IMR-90 (cell line): ENCODE data around the gene DMRT1. TPM values are rescaled to one million over a fixed set of nuclear protein-coding genes. Genes with fewer than 3 reads are reported as not detected.

Experiments
- ATAC-seq: fragments of 200-7000 bp; cut with Tn5 transposase; 2 replicates; pipeline ENCODE4 v1.9.1; 2020; ENCODE audit warnings: low read depth, mild to moderate bottlenecking, moderate library complexity
- BruUV-seq: library from RNA; stranded (reverse); fragments of 400-500 nt; replicated peaks from 2 replicates; lab custom pipeline; 2021; lab: Mats Ljungman, UMichigan
- CTCF ChIA-PET: fragments of 300-600 bp; formaldehyde crosslinking; extraction: SDS; loops from one replicate; lab custom pipeline; 2021; ENCODE audit warnings: antibody characterized with exemption; lab: Yijun Ruan, JAX
- POLR2A ChIA-PET: fragments of 300-600 bp; sonication (Branson Sonifier 250); formaldehyde crosslinking; loops from one replicate; lab custom pipeline; 2022; ENCODE audit warnings: antibody characterized with exemption; ENCODE audit not compliant: unreplicated experiment; lab: Charles Lee
- DNase-seq: peaks from one replicate; pipeline ENCODE4 v3.0.0; 2013
- H2AFZ ChIP-seq: replicated peaks from 2 replicates; pipeline ENCODE3; 2013; ENCODE audit warnings: low read length, mild to moderate bottlenecking; ENCODE audit not compliant: poor library complexity
- H2AK5ac ChIP-seq: 2 replicates; pipeline ENCODE4 v1.6.1; 2013; ENCODE audit warnings: low read depth, low read length, inconsistent platforms
- H2AK9ac ChIP-seq: replicated peaks from 2 replicates; pipeline ENCODE3; 2013; ENCODE audit warnings: mild to moderate bottlenecking, low read depth, low read length, moderate library complexity; ENCODE audit not compliant: poor library complexity
- H2BK120ac ChIP-seq: 2 replicates; pipeline ENCODE4 v1.6.1; 2013; ENCODE audit warnings: low read depth, low read length, inconsistent platforms
- H2BK15ac ChIP-seq: 3 replicates; pipeline ENCODE4 v1.6.1; 2013; ENCODE audit warnings: low read depth, low read length, inconsistent platforms
- H2BK20ac ChIP-seq: 2 replicates; pipeline ENCODE4 v1.6.1; 2013; ENCODE audit warnings: low read depth, mild to moderate bottlenecking, inconsistent platforms, low read length, moderate library complexity
- H2BK5ac ChIP-seq: 2 replicates; pipeline ENCODE4 v1.6.1; 2013; ENCODE audit warnings: mild to moderate bottlenecking, low read depth, low read length, inconsistent platforms; ENCODE audit not compliant: poor library complexity, severe bottlenecking
- H3K14ac ChIP-seq: replicated peaks from 2 replicates; pipeline ENCODE4 v1.6.1; 2013; ENCODE audit warnings: low read depth, low read length, inconsistent platforms
- H3K18ac ChIP-seq: 2 replicates; pipeline ENCODE4 v1.6.1; 2013; ENCODE audit warnings: low read depth, low read length, control low read depth
- H3K23ac ChIP-seq: 2 replicates; pipeline ENCODE4 v1.6.1; 2013; ENCODE audit warnings: low read depth, low read length, inconsistent platforms
- H3K27ac ChIP-seq: 2 replicates; pipeline ENCODE4 v1.5.1; 2013; ENCODE audit warnings: mild to moderate bottlenecking, control low read depth, low read length; ENCODE audit not compliant: insufficient read depth
- H3K27me3 ChIP-seq: 2 replicates; pipeline ENCODE4 v1.6.1; 2013; ENCODE audit warnings: low read length; ENCODE audit not compliant: control insufficient read depth, insufficient read depth
- H3K36me3 ChIP-seq: 2 replicates; pipeline ENCODE4 v1.6.1; 2013; ENCODE audit warnings: low read length, mixed read lengths; ENCODE audit not compliant: control insufficient read depth, insufficient read depth
- H3K4ac ChIP-seq: 2 replicates; pipeline ENCODE4 v1.6.1; 2013; ENCODE audit warnings: low read depth, low read length, inconsistent platforms
- H3K4me1 ChIP-seq: 2 replicates; pipeline ENCODE4 v1.6.1; 2013; ENCODE audit warnings: low read length, mixed read lengths; ENCODE audit not compliant: control insufficient read depth, insufficient read depth
- H3K4me2 ChIP-seq: 2 replicates; pipeline ENCODE4 v1.6.1; 2013; ENCODE audit warnings: low read depth, mild to moderate bottlenecking, control low read depth, low read length, moderate library complexity
- H3K4me3 ChIP-seq: 2 replicates; pipeline ENCODE4 v1.5.1; 2013; ENCODE audit warnings: low read depth, mild to moderate bottlenecking, control low read depth, low read length, moderate library complexity; ENCODE audit not compliant: insufficient read depth
- H3K56ac ChIP-seq: 2 replicates; pipeline ENCODE4 v1.6.1; 2013; ENCODE audit warnings: low read length, inconsistent platforms; ENCODE audit not compliant: insufficient read depth; ENCODE audit errors: extremely low read depth
- H3K79me1 ChIP-seq, 2 experiments: 2 replicates each; pipeline ENCODE4 v1.6.1; 2013; ENCODE audit warnings: low read length in 2 of 2, inconsistent platforms in 1 of 2, low read depth in 1 of 2
- H3K9ac ChIP-seq: 2 replicates; pipeline ENCODE4 v1.6.1; 2013; ENCODE audit warnings: low read depth, low read length, control low read depth
- H3K9me1 ChIP-seq: 2 replicates; pipeline ENCODE4 v1.6.1; 2013; ENCODE audit warnings: low read length, inconsistent platforms; ENCODE audit not compliant: insufficient read depth
- H3K9me3 ChIP-seq: 2 replicates; pipeline ENCODE4 v1.6.1; 2013; ENCODE audit warnings: low read length; ENCODE audit not compliant: control insufficient read depth, insufficient read depth
- H4K20me1 ChIP-seq: 2 replicates; pipeline ENCODE4 v1.6.1; 2013; ENCODE audit warnings: low read length, inconsistent platforms; ENCODE audit not compliant: insufficient read depth
- H4K5ac ChIP-seq: 2 replicates; pipeline ENCODE4 v1.6.1; 2013; ENCODE audit warnings: mild to moderate bottlenecking, low read depth, low read length, control low read depth
- H4K8ac ChIP-seq, 2 experiments: 2 replicates each; pipeline ENCODE4 v1.6.1; 2013; ENCODE audit warnings: low read depth in 2 of 2, low read length in 2 of 2, control low read depth in 1 of 2, inconsistent platforms in 1 of 2
- H4K91ac ChIP-seq: 2 replicates; pipeline ENCODE4 v1.6.1; 2013; ENCODE audit warnings: low read depth, low read length, inconsistent platforms; ENCODE audit not compliant: insufficient read depth
- BHLHE40 ChIP-seq: fragments of 150-350 bp; IDR thresholded peaks from 2 replicates; pipeline ENCODE4 v1.6.1; 2016; ENCODE audit warnings: mild to moderate bottlenecking, low read depth, low read length
- CEBPB ChIP-seq: IDR thresholded peaks from 2 replicates; pipeline ENCODE4 v1.6.1; 2012; ENCODE audit warnings: low read depth, low read length, improper control_type of control experiment
- MAFK ChIP-seq: IDR thresholded peaks from 2 replicates; pipeline ENCODE4 v1.6.1; 2012; ENCODE audit warnings: low read depth, low read length, improper control_type of control experiment
- POLR2A ChIP-seq: IDR thresholded peaks from 2 replicates; pipeline ENCODE4 v1.6.1; 2012; ENCODE audit warnings: mild to moderate bottlenecking, low read depth, low read length
- RCOR1 ChIP-seq: IDR thresholded peaks from 2 replicates; pipeline ENCODE4 v1.6.1; 2012; ENCODE audit warnings: mild to moderate bottlenecking, low read length, improper control_type of control experiment; ENCODE audit not compliant: insufficient replicate concordance
- WGBS, 2 experiments: methylation state at CpG; one replicate each; pipeline versions ENCODE4 v1.1.5 to v1.1.7; 2013; ENCODE audit warnings: missing lambda C conversion rate in 2 of 2; ENCODE audit not compliant: insufficient read length in 1 of 2; ENCODE audit errors: extremely low coverage in 2 of 2; 5-methylcytosine and 5-hydroxymethylcytosine counted together
- dilution Hi-C: fragments of 300-500 bp; cut with HindIII; formaldehyde crosslinking; loops from one replicate; pipeline ENCODE4 v1.14.3; 2018; ENCODE audit warnings: low sequenced_read_pairs; ENCODE audit not compliant: unreplicated experiment
- in situ Hi-C: fragments of 300-500 bp; cut with MboI; formaldehyde crosslinking; loops from 3 replicates; pipeline ENCODE4 v1.14.3; 2019; ENCODE audit warnings: low sequenced_read_pairs, inconsistent platforms, mixed read lengths
- intact Hi-C: fragments of 100-400 bp; cut with micrococcal nuclease; formaldehyde crosslinking; loops from 2 replicates; pipeline ENCODE4 v1.10.0; 2022
- polyA plus RNA-seq, 3 experiments: library from polyadenylated mRNA; depleted of rRNA; stranded (reverse); fragments of >200 nt; gene quantifications; 2 replicates each; pipeline ENCODE4 v1.2.3, GENCODE V29; 2012; ENCODE audit warnings: low replicate concordance in 1 of 3
- total RNA-seq: library from RNA; depleted of rRNA; stranded (reverse); fragments of >200 nt; gene quantifications from 2 replicates; pipeline ENCODE4 v1.2.3, GENCODE V29; 2012
- TF ChIP-seq, protein P1 (sequence below): fragments of 150-350 bp; IDR thresholded peaks from 2 replicates; pipeline ENCODE4 v1.6.1; 2016; ENCODE audit warnings: low read depth, mild to moderate bottlenecking, low read length, moderate library complexity, borderline replicate concordance

DMRT1 gene
- total and polyA plus RNA-seq, 2 of the 4 experiments (the other 2 are of a cell fraction): not detected

DNA sequence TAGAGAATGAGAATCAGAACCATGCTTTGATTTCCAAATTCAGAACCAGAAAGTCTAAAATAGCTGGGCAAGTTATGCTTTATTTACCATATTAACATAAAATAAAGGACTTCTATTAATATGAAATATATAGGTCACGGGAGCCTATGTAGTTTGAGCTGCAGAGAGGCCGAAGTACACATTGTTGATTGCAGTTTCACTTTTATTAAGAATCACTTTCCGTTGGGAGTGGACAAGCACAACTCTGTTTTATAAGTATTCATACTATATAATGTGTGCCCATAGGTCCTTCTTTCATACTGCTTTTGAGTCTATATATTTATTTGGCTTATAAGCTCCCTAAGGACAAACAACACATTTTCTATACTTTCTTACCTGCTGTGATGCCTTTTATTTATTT is 76.2 kb downstream of the DMRT1 start:
- Histone ChIP-seq H3K4me1 (no peaks in the 10 kb centered on the region), H4K8ac (no peak overlapping the region), H3K14ac (no peak overlapping the region), H3K56ac (no peak overlapping the region), H3K9ac (no peak overlapping the region), H3K79me1 (no peaks in the 10 kb centered on the region), H4K20me1 (no peaks in the 10 kb centered on the region), H4K5ac (no peak overlapping the region), H3K4ac (no peak overlapping the region), H2AFZ (no peak overlapping the region), H4K91ac (no peak overlapping the region), H2AK9ac (no peak overlapping the region), H3K9me1 (no peaks in the 10 kb centered on the region), H2BK120ac (no peak overlapping the region), H3K4me2 (no peak overlapping the region), H3K18ac (no peak overlapping the region), H2BK20ac (no peak overlapping the region), H3K23ac (no peak overlapping the region), H3K27ac (no peak overlapping the region), H2AK5ac (no peak overlapping the region), H2BK5ac (no peak overlapping the region), H3K27me3 (no peaks in the 10 kb centered on the region), H2BK15ac (no peak overlapping the region), H3K9me3 (no peaks in the 10 kb centered on the region), H3K4me3 (no peak overlapping the region), H3K36me3 (no peaks in the 10 kb centered on the region)
- dilution Hi-C loops (no loop called here), intact Hi-C loops (loop anchor here (2.0 kb wide), 1 partner anchor 63 kb away; no protein-coding TSS in a partner anchor), in situ Hi-C loops (no loop called here)
- POLR2A ChIA-PET: no interaction called here
- CTCF ChIA-PET: interaction anchor here (1.3 kb wide), 1 partner anchor 9 kb away, joined by 7 read pairs; no protein-coding TSS in a partner anchor
- no CpG with 5 or more reads among the region's 3 CpGs for WGBS, 2 experiments
- TF ChIP-seq RCOR1 (no peak), MAFK (no peak), BHLHE40 (no peak), CEBPB (no peak), POLR2A (no peak)
- TF ChIP-seq, protein P1, sequence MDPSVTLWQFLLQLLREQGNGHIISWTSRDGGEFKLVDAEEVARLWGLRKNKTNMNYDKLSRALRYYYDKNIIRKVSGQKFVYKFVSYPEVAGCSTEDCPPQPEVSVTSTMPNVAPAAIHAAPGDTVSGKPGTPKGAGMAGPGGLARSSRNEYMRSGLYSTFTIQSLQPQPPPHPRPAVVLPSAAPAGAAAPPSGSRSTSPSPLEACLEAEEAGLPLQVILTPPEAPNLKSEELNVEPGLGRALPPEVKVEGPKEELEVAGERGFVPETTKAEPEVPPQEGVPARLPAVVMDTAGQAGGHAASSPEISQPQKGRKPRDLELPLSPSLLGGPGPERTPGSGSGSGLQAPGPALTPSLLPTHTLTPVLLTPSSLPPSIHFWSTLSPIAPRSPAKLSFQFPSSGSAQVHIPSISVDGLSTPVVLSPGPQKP: no peak
- no TSS peak for BruUV-seq
- DNase-seq (no peak), ATAC-seq (no peak)
